NCI-H2107 treated with DMSO at 0.1 percent for 48 hours (cell line): ENCODE measurements around the gene ADAMTS17.

ENCODE experiments used
- DNase-seq: peaks from one replicate; lab custom pipeline; 2025; ENCODE audit not compliant: unreplicated experiment; lab: John Stamatoyannopoulos, UW

ADAMTS17 gene

DNA sequence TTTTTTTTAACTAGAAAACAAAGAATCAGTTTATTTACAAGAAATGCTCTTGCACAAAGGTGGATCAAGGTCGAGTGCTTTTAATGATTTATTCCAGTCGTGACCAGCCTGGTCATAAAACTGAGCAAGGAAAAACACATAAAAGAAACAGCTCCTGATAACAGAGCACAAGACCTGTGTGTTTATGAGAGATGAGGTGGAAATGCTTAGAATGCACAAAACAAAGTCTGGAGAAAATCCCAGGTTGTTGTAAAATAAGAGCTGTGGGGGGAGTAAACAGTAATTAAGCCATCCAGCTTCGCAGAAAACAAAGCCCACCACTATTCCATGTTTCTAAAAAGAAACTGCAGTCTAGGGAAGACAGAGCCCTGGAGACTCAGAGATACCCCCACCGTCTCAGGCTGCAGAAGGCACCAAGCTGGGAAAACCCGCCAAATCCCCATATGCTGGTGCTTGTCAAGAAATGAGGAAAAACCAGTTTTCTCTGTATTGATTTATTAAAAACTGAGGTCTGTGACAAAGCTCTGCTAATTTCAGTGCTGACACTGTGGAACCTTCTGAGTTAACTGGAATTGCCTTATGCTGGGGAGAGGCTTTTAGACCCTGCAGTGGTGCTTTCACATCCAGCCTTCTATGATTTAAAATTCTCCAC is 139.3 kb downstream of the ADAMTS17 start:
- DNase-seq = no peak

DNA sequence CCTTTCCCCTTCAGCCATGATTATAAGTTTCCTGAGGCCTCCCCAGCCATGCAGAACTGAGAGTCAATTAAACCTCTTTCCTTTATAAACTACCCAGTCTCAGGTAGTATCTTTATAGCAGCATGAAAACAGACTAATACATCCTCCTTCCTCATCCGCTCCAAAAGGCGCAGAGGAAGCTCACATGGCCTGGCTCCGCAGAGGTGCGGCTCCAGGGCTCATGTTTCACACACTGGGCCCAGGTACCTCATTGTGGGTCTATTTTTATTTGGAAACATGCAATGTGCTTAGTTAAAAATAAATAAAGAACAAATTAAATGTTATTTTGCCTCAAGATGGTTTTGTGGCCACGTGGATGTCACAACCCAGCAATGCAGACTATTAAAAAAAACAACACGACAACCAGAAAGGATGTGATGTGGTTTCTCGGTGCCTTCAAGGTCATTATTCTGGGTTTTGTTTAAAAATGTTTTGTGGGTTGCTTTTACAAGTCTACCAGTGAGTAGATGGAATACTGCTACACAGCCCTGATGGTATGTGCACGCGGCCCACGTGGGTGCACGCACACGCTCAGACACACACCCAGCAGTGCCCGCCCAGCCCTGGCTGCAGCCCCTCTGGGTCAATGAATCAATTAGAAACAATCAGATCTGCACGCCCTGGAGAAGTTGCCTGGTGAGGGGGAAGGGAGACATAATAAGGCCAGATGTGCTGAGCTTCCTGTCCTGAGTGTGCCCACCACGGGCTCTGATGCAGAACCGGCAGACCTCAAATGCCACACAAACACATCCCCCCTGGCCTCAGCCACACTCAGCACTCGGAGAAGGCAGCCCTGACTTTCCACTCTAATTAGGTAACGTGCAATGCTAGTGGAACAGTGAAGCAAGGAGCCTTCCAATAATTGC is 140.1 kb downstream of the ADAMTS17 start:
- no peak for DNase-seq

- no peak for DNase-seq
Measured at GRCh38 chr15:100200287-100200880, 141.4 kb downstream of the ADAMTS17 start.

- no peak for DNase-seq
Measured at GRCh38 chr15:100199711-100200286, 142.0 kb downstream of the ADAMTS17 start.

- no peak for DNase-seq
Measured at GRCh38 chr15:100198442-100198841, 143.3 kb downstream of the ADAMTS17 start.

- DNase-seq = no peak
Measured at GRCh38 chr15:100196326-100197058, 145.3 kb downstream of the ADAMTS17 start.

DNA sequence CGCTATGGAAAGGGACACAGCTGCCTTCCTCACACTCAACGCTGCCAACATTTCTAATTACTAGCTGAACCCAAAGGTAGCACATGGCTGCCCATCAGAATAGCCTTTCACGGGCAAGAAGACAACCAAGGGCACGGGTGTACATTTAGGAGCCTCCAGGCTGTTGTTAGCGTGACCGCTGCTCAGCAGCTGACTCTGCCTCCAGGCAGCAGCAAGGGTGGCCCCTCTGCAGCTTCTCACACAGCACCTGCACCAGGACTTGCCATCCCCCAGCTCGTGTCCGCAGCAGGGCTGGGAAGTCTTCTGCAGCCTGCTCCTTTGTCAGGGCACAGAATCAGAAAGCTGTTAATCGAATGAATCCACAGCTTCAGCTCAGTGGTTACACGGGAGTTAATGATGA is 146.8 kb downstream of the ADAMTS17 start:
- DNase-seq = no peak

- no peak for DNase-seq
Measured at GRCh38 chr15:100193277-100193860, 148.4 kb downstream of the ADAMTS17 start.

- no peak for DNase-seq
Measured at GRCh38 chr15:100192097-100193080, 149.4 kb downstream of the ADAMTS17 start.

DNA sequence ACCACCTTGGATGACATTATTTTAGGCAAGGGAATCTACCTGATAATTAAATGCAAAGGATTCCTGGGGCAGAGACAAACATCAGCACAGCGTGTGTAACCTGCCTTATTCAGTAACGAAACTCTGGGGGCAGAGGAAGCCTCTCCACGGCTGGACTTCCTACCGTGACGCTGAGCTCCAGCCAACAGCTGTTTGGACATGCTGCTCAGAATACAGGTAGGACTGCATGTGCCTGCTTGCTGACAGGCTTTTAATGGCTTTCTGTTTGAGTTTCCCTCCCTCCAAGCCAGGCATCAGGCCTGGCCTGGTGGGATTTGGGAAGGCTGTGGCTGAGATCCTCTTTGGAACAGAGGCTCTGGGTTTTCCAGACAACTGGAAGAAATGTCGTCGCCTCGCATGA is 150.6 kb downstream of the ADAMTS17 start:
- DNase-seq = no peak

- DNase-seq = no peak
Measured at GRCh38 chr15:100190675-100191074, 151.1 kb downstream of the ADAMTS17 start.

- no peak for DNase-seq
Measured at GRCh38 chr15:100189849-100190248, 151.9 kb downstream of the ADAMTS17 start.

DNA sequence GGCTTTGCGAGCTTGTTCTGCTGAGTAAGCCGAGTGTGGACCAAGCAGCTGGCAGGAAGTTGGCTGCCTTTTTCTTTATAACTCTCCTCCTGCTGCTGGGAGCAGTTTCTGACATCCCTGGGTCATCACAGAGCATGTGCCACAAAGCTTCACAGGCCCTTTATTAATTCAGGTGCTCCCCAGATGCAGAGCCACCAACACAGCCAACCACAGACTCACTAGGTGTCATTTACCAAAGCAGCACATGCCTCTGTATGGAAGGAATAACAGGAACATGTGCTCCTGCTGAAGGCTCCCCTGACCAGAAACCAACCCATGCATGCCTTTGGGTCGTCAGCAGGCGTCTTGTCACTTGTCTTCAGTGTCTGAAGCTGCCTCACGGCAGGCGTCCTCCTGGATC is 152.5 kb downstream of the ADAMTS17 start:
- DNase-seq = no peak

- DNase-seq = no peak
Measured at GRCh38 chr15:100187677-100188076, 154.1 kb downstream of the ADAMTS17 start.

DNA sequence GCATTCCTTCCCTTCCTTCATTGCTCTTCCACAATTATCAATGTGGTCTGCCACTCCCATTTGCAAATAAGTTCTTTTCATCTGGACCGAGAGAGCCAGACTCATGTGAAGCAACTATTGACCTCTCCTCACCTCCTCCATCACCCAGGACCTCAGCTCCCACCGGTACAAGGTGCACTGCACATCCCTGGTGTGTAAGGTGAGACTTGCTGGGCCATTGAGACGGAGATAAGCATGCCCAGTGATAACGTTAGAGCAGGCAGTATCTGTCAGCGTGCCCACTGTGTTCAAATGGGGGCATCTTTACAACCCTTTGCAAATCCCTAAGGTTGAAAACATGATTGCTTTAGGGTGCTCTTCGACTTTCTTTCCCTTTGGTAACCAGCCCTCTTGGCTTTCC is 154.8 kb downstream of the ADAMTS17 start:
- no peak for DNase-seq

- no peak for DNase-seq
Measured at GRCh38 chr15:100186366-100186765, 155.4 kb downstream of the ADAMTS17 start.

DNA sequence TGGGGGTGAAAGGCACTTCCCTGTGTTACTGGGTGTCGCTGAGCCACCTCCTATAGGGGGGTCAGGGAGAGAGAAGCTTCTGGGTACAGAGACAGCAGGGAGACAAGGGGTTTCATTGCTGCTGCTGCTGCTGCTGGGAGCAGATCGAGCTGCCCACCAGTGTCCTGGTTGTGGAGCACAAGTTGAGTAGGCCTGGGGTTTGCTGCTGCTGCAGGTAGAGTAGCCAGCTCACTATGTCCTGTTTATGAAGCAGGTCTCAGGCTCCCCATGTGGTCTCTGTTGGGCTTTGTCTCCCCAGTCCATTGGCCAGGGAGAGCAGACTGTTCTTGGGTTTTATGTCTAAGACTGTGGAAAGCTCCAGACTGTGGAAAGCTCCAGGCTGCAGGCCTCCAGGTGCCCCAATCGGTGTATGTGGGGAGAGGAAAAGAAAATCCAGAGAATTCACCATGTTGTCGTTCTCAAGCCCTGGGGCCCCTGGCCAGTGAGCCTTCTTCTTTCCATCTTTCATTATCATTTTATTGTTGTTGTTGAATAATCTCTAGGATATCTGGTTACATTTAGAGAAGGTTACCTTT is 157.8 kb downstream of the ADAMTS17 start:
- DNase-seq = no peak

DNA sequence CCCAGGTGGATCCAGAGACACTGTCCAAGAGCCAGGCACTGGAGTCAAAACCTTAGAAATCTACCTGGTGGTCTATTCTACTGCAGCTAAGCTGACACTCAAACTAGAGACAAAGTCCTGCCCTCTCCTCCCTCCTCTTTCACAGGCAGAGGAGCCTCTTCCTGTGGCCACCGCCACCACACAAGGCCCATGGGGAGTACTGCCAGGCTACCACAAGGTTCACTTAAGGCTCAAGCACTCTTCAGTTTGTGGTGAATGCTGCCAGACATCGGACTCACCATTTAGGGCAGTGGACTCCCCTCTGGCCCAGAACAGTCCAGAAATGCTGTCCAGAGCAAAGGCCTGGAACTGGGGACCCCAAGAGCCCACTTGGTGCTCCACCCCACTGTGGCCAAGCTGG is 160.9 kb downstream of the ADAMTS17 start:
- no peak for DNase-seq
